K562 (cell line): ENCODE results near the gene CGGBP1. TPM values are rescaled to one million over a fixed set of nuclear protein-coding genes. Genes with fewer than 3 reads are reported as not detected.
A peak's percentile ranks its signal among the peaks of the same experiment; 100 is the strongest.

Experiments used
- CAMTA2 ChIP-seq: fragments of 250-450 bp; sonication (Bioruptor Pico); conservative IDR thresholded peaks from 2 replicates; pipeline ENCODE4 v1.5.1; 2022
- FOXM1 ChIP-seq, 2 experiments: fragments of 450-650 bp in 1 of 2; sonication (generic) in 1 of 2; formaldehyde crosslinking in 1 of 2; IDR thresholded peaks; 2 replicates each; pipeline versions ENCODE4 v1.6.1 to v1.9.0; 2017 to 2022; ENCODE audit warnings: low read depth in 2 of 2, mild to moderate bottlenecking in 2 of 2, missing genetic modification reagents in 1 of 2, moderate library complexity in 1 of 2
- MAFF ChIP-seq: IDR thresholded peaks from 2 replicates; pipeline ENCODE4 v1.6.1; 2012; ENCODE audit warnings: low read length, improper control_type of control experiment
- MED1 ChIP-seq: sonication (generic); formaldehyde crosslinking; IDR thresholded peaks from 2 replicates; pipeline ENCODE4 v1.8.1; 2023; ENCODE audit warnings: missing genetic modification reagents, borderline replicate concordance
- NFYB ChIP-seq: IDR thresholded peaks from 2 replicates; pipeline ENCODE4 v1.6.1; 2011; ENCODE audit warnings: mild to moderate bottlenecking, moderate library complexity; ENCODE audit not compliant: insufficient read length; ENCODE audit errors: extremely low read depth
- NR0B1 ChIP-seq: fragments of 450-650 bp; IDR thresholded peaks from one replicate; pipeline ENCODE4 v1.6.1; 2018; ENCODE audit warnings: mild to moderate bottlenecking, moderate library complexity; ENCODE audit not compliant: partially characterized antibody
- POLR2B ChIP-seq: fragments of 450-650 bp; IDR thresholded peaks from 2 replicates; pipeline ENCODE4 v1.6.1; 2018; ENCODE audit warnings: low read depth; ENCODE audit not compliant: partially characterized antibody
- RNF219 ChIP-seq: fragments of 250-450 bp; sonication (Bioruptor Pico); IDR thresholded peaks from 2 replicates; pipeline ENCODE4 v1.5.0; 2022; ENCODE audit warnings: mild to moderate bottlenecking
- SUPT5H ChIP-seq: fragments of 450-650 bp; IDR thresholded peaks from 2 replicates; pipeline ENCODE4 v1.6.1; 2016
- XRCC3 ChIP-seq: fragments of 450-650 bp; IDR thresholded peaks from 2 replicates; pipeline ENCODE4 v1.6.1; 2017; ENCODE audit warnings: mild to moderate bottlenecking, moderate library complexity
- ZNF146 ChIP-seq: IDR thresholded peaks from one replicate; pipeline ENCODE4 v1.6.1; 2018; ENCODE audit warnings: missing compliant biosample characterization; ENCODE audit not compliant: unreplicated experiment
- ZNF184 ChIP-seq: sonication (generic); formaldehyde crosslinking; IDR thresholded peaks from 2 replicates; pipeline ENCODE4 v1.5.0; 2020; ENCODE audit warnings: missing genetic modification reagents
- ZNF699 ChIP-seq: fragments of 250-450 bp; sonication (Bioruptor Pico); IDR thresholded peaks from 2 replicates; pipeline ENCODE4 v1.8.0; 2021; ENCODE audit warnings: mild to moderate bottlenecking, moderate library complexity; ENCODE audit not compliant: insufficient replicate concordance
- ZNF75A ChIP-seq: fragments of 450-650 bp; formaldehyde crosslinking; IDR thresholded peaks from 2 replicates; pipeline ENCODE4 v1.4.0; 2020; ENCODE audit warnings: mild to moderate bottlenecking
- ZNF79 ChIP-seq: fragments of 250-450 bp; sonication (Bioruptor Pico); IDR thresholded peaks from 2 replicates; pipeline ENCODE4 v1.4.0; 2020; ENCODE audit warnings: low read depth, mild to moderate bottlenecking, moderate library complexity
- polyA plus RNA-seq, 8 experiments: library from polyadenylated mRNA; depleted of rRNA in 4 of 8; stranded (reverse) in 5 of 8; unstranded in 3 of 8; fragments of >200 nt; fragmentation: Nextera tagmentation in 2 of 8; fragmentation: Illumina TruSeq in 1 of 8; extraction: Ambion mirVana in 2 of 8; extraction: Trizol in 1 of 8; gene quantifications; 2 replicates each; pipeline versions ENCODE4 v1.2.1 to v1.2.3, GENCODE V29; 2011 to 2014; ENCODE audit warnings: inconsistent platforms in 1 of 8, missing spikeins in 1 of 8
- total RNA-seq, 7 experiments: library from RNA; depleted of rRNA in 6 of 7; stranded (reverse); fragments of >200 nt in 6 of 7; fragmentation: Illumina TruSeq in 2 of 7; extraction: Trizol in 2 of 7; gene quantifications; 2 replicates each; pipeline versions ENCODE4 v1.2.1 to v1.2.3, GENCODE V29; 2011 to 2021; ENCODE audit warnings: low replicate concordance in 1 of 7
- TF ChIP-seq, protein P1 (sequence below), 2 experiments: fragments of 450-650 bp in 1 of 2; sonication (generic) in 1 of 2; formaldehyde crosslinking; conservative IDR thresholded peaks; 2 replicates each; pipeline versions ENCODE4 v1.4.0 to v1.8.1; 2020 to 2022; ENCODE audit warnings: mild to moderate bottlenecking in 1 of 2, missing genetic modification reagents in 1 of 2
- TF ChIP-seq, protein P2 (sequence below): IDR thresholded peaks from 2 replicates; pipeline ENCODE4 v1.6.1; 2011; ENCODE audit not compliant: insufficient read length; ENCODE audit errors: extremely low read depth
- TF ChIP-seq, protein P3 (sequence below): fragments of 250-450 bp; sonication (Bioruptor Pico); IDR thresholded peaks from 2 replicates; pipeline ENCODE4 v1.5.0; 2020; ENCODE audit warnings: mild to moderate bottlenecking, borderline replicate concordance

CGGBP1 gene
- total and polyA plus RNA-seq, 9 of the 15 experiments (the other 6 are each of a cell fraction or from before 2014, with no cell fraction given), result 14.4 to 47.8 (median 37.8) TPM

DNA sequence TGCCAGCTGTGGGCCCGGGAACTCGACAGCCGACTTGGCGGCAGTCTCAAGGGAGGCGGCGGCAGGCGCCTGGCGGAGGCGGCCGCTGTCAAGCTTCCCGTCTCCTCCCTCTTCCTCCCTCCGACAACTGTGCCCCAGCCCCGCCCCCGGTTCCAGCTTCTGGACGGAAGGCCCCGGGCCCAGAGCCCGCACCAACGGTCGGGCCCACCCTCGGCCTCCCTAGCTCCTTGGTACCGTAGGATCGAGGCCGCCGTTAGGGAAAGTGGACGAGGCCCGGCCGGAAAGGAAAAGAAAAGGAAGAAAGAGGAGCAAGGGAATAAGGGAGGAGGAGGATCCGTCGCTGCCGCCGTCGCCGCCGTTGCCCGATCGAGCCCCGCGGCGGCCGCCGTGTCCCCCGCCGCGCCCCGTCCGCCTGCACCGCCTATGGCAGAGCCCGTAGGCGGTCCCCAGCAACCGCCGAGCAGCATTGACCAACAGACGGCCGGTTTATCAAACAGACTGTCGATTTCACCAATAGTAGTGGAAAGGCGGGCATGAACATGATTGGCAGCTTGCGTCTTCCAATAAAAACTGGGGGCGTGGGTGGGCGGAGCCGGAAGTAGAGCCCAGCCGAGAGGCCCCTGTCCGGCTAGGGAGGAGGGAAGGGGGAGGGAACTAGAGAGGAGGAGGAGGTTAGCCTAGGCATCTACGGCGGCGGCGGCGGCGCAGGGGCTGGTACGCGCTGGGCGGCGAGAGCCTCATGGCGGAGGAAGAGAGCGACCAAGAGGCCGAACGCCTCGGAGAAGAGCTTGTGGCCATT, at the start of gene CGGBP1, which contains the start of gene ZNF654 (continued):
- no peak for TF ChIP-seq NR0B1
- TF ChIP-seq, protein P1, sequence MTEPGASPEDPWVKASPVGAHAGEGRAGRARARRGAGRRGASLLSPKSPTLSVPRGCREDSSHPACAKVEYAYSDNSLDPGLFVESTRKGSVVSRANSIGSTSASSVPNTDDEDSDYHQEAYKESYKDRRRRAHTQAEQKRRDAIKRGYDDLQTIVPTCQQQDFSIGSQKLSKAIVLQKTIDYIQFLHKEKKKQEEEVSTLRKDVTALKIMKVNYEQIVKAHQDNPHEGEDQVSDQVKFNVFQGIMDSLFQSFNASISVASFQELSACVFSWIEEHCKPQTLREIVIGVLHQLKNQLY (CRISPR knock-in tag; conservative IDR thresholded peaks at IDR 0.05), result no peak
- TF ChIP-seq XRCC3, result no peak
- TF ChIP-seq CAMTA2 (CRISPR knock-in tag), result no peak
- peak; percentile 48 for TF ChIP-seq POLR2B
- TF ChIP-seq ZNF75A (CRISPR knock-in tag), result no peak
- peak; percentile 88 for TF ChIP-seq NFYB
- TF ChIP-seq MAFF, result no peak
- TF ChIP-seq ZNF146 (CRISPR knock-in tag), result no peak
- no peak for TF ChIP-seq ZNF699 (CRISPR knock-in tag)
- no peak for TF ChIP-seq ZNF79 (CRISPR knock-in tag)
- TF ChIP-seq MED1 (CRISPR knock-in tag), result no peak
- TF ChIP-seq FOXM1 (IDR thresholded peaks at IDR 0.05; ENCODE audit: low read depth), result no peak
- no peak for TF ChIP-seq FOXM1 (CRISPR knock-in tag; IDR thresholded peaks at IDR 0.05; ENCODE audit: low read depth)
- TF ChIP-seq, protein P2, sequence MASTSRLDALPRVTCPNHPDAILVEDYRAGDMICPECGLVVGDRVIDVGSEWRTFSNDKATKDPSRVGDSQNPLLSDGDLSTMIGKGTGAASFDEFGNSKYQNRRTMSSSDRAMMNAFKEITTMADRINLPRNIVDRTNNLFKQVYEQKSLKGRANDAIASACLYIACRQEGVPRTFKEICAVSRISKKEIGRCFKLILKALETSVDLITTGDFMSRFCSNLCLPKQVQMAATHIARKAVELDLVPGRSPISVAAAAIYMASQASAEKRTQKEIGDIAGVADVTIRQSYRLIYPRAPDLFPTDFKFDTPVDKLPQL, result no peak
- no peak for TF ChIP-seq RNF219
- TF ChIP-seq, protein P3, sequence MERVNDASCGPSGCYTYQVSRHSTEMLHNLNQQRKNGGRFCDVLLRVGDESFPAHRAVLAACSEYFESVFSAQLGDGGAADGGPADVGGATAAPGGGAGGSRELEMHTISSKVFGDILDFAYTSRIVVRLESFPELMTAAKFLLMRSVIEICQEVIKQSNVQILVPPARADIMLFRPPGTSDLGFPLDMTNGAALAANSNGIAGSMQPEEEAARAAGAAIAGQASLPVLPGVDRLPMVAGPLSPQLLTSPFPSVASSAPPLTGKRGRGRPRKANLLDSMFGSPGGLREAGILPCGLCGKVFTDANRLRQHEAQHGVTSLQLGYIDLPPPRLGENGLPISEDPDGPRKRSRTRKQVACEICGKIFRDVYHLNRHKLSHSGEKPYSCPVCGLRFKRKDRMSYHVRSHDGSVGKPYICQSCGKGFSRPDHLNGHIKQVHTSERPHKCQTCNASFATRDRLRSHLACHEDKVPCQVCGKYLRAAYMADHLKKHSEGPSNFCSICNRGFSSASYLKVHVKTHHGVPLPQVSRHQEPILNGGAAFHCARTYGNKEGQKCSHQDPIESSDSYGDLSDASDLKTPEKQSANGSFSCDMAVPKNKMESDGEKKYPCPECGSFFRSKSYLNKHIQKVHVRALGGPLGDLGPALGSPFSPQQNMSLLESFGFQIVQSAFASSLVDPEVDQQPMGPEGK (CRISPR knock-in tag), result no peak
- no peak for TF ChIP-seq ZNF184 (CRISPR knock-in tag)
- TF ChIP-seq SUPT5H, result peak; percentile 76
